ENCODE data around the gene FBXO24.

FBXO24 gene

DNA sequence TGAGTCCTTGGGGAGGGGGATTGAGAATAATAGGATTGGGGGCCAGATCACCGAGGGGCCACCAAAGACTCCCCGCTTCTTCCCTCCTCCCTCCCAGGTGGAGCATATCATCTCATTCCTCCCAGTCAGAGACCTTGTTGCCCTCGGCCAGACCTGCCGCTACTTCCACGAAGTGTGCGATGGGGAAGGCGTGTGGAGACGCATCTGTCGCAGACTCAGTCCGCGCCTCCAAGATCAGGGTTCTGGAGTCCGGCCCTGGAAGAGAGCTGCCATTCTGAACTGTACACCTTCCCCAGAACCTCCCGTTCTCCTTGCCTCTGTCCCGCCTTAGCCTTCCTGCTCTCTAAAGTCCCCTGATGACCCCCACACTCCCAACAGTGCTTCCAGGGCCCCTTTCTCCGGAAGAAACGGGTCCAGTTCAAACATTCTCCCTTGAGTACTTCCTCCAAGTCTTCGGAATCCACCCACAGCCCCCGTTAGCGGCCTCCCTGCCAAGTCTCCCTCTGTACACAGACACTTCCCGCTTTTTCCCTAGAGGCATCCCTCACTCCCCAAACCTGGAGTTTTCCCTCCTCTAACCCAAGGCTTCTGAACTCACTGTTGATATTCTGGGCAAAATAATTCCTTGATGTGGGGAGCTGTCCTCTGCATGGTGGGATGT lies 4.1 kb downstream of the FBXO24 start:
- ATAC-seq (no peak), DNase-seq (no peak)

DNA sequence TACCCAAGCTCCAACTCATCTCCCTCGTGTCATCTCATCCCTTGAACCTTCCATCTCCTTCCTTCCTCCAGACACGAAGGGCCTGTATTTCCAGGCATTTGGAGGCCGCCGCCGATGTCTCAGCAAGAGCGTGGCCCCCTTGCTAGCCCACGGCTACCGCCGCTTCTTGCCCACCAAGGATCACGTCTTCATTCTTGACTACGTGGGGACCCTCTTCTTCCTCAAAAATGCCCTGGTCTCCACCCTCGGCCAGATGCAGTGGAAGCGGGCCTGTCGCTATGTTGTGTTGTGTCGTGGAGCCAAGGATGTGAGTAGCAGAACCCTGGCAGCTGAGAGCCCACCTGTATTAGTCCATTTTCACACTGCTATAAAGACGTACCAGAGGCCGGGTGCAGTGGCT lies 5.5 kb downstream of the FBXO24 start:
- ATAC-seq (no peak), DNase-seq (no peak)

DNA sequence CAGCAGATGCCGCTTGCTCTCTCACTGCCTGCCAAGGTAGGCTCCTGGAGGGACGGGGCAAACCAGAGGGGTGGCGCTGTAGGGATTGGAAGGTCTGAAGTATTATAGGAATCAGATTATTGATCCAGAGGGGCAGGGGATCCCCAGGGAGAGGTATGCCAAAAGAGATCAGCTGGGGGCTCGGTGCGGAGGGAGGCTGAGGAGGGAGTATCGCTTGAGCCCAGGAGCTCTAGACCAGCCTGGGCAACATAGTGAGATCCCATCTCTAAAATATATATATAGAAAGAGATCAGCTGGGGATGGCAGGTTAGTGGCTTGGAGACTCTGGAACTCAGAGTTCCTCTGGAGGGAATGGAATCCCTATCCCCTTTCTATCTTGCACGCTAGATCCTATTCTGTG lies 9.1 kb downstream of the FBXO24 start:
- DNase-seq (no peak), ATAC-seq (no peak)

DNA sequence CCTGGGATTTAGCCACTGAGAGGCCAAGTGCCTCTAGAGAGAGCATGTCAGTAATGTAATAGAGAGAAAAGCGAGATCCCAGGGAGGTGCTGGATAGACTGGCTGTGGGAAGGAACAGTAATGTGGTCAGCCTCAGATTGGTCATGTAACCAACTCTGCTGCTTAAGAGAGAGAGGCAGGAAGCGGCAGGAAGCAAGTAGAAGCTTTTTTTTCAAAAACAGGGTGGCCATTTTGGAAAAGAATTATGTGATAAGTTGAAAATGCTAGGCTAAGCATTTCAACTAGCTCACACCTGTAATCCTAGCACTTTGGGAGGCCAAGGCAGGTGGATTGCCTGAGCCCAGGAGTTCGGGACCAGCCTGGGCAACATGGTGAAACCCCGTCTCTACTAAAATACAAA lies 12.3 kb downstream of the FBXO24 start:
- ATAC-seq, result no peak
- DNase-seq, result no peak

DNA sequence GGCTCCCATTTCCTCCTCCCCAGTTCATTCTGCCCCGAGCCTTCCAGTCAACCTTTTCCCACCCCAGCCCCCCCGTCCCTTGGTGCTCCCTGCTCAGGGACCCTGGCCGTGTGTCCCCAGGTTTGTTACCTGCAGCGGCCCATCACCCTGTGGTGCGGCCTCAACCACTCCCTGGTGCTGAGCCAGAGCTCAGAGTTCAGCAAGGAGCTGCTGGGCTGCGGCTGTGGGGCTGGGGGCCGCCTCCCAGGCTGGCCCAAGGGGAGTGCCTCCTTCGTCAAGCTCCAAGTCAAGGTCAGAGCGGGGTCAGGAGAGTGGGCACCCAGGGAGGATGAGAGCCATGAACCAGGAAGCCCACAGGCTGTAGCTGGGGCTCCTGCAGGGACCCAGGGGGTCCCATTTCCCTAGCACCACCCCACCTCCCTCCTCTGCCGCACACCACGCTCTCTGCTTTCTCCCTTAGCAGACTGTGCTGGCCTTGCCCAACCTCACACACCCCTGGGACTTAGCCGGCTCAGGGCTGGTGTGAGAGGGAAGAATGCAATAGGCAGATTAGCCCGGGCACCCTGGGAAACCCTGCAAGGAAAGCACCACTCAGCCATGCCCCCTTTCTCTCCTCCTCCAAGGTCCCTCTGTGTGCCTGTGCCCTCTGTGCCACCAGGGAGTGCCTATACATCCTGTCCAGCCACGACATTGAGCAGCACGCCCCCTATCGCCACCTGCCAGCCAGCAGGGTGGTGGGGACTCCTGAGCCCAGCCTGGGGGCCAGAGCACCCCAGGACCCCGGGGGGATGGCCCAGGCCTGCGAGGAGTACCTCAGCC lies 14.0 kb downstream of the FBXO24 start:
- DNase-seq (no peak), ATAC-seq (no peak)

DNA sequence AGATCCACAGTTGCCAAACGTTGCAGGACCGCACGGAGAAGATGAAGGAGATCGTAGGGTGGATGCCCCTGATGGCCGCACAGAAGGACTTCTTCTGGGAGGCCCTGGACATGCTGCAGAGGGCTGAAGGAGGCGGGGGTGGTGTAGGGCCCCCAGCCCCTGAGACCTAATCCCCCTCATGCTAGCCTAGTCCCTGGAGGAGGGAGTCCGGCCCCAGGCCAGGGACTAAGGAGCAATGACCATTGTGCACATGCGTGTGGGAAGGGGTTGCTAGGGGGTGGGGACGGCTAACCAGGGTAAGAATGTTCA lies 14.6 kb downstream of the FBXO24 start:
- DNase-seq (no peak), ATAC-seq (no peak)

DNA sequence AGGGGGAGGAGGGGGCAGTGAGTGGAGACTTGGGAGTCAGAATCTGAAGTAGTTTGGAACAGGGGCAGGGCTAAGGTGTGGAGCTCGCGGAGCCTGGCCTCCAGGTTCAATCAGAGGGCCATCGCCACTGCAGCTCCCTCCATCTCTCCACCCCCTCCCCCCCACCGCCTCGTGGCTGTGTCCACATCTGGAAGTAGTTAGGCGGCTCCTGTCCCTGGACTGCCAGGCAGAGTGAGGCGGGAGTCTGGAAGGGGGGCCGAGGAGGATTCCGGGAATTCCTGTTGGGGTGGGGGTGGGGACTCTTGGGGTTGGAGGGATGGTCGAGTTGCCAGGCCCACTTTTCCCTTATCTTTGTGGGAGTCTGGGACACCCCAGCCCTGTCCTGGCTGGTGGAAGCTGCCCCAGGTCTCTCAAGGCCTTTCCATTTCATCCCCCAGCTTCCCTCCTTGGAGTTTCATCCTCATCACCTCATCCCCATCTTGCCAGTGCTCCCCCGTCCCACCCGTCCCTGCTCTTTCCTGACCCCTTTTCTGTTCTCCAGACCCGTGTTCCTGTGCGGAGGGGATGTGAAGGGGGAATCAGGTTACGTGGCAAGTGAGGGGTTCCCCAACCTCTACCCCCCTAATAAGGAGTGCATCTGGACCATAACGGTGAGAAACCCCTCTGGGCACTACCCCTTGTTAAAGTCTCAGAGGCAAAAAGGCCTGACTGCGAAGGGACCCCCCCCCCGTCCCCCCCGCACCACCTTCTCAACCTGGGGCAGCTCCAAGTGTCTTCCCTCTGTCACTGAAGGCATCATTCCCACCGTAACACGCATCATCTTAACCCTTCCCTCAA lies 17.0 kb downstream of the FBXO24 start:
- no peak for DNase-seq
- ATAC-seq, result no peak

DNA sequence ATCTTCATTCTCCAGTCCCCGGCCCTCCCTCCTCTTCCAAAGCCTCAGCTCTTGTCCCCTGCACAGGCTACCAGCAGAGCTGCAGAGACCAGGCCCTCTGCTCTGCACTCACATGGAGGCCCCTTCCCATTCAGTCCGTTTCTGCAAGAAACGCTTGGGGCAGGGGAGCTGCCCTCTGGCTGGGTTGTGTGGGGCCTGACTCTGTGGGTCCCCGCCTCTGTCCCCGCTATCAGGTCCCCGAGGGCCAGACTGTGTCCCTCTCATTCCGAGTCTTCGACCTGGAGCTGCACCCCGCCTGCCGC lies 17.5 kb downstream of the FBXO24 start:
- ATAC-seq (peak; percentile 1), DNase-seq (no peak)

DNA sequence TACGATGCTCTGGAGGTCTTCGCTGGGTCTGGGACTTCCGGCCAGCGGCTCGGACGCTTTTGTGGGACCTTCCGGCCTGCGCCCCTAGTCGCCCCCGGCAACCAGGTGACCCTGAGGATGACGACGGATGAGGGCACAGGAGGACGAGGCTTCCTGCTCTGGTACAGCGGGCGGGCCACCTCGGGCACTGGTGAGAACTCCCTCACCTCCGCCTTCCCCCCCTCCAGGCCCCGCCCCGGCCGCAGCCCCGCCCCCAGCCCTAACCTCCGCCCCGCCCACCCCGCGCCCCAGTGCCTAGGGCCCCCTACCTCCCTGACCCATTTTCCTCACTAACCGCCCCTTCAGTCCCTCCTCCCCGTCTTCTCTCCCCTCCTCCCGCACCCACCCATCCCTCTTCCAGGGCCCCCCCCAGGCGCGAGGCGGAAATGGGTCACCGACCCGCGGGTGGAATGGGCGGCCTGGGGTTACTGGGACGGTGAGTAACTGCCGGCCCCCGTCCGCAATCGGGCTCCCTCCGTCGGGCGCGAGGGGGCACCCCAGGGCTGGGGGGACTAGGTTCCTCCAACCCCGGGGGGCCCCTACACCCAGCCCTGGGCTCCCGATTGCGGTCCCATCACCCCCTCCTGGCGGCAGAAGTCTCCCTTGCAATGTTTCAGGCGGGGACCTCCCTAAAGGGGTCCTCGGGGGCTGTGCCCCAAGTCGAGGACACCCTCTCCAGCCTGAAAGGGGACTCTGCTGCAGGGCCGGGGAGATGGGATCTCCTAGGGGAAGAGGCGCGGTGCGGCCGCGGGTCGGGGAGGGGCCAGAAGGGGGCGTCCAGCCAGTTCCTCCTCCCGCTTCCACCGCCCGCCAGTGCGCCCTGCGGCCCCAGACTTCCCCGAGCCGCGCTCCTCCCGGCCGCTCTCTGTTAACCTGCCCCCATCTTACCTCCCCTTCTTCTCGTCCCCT lies 18.2 kb downstream of the FBXO24 start:
- DNase-seq (peak; percentile 89), ATAC-seq (peak; percentile 81)

DNA sequence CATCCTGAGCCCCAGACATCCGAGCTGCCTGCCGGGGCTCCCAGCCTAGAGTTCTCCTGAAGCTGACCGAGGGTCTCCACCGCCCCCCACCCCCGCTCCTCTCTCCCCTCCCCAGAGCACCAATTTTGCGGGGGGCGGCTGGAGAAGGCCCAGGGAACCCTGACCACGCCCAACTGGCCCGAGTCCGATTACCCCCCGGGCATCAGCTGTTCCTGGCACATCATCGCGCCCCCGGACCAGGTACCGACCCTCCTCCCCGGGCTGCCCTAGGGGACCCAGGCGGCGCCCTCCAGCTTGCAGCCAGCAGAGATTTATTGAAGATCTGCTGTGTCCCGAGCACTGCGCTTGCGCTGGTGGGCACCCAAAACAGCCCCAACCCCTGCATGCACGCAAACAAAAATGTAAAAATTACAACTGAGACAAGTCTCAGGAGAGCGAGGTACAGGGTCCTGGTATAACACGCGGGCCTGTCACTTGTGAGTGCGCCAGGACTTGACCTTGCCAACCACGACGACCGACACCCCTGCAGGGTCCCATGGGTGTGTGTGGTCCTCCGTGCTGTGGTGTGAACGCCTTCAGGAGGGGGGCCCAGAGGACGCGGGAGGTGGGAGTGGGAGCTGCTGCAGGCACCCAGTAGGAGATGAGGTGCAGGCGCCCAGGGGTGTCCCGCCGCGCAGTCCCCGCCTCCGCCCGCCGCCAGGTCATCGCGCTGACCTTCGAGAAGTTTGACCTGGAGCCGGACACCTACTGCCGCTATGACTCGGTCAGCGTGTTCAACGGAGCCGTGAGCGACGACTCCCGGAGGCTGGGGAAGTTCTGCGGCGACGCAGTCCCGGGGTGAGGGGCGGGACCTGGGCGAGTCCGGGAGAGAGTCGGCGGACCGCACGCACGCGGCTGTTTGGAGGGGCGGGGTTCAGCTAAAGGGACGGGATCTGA lies 19.1 kb downstream of the FBXO24 start:
- DNase-seq (peak; percentile 61), ATAC-seq (no peak)

DNA sequence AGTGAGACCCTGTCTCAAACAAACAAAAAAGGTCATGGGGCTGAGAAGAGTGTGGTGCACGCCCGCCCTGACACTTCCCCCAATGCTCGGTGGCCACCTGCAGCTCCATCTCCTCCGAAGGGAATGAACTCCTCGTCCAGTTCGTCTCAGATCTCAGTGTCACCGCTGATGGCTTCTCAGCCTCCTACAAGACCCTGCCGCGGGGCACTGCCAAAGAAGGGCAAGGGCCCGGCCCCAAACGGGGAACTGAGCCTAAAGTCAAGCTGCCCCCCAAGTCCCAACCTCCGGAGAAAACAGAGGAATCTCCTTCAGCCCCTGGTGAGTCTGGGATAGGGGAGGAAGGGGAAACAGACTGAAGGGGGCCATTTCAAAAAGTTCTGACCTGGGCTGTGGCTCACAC lies 20.2 kb downstream of the FBXO24 start:
- DNase-seq (no peak), ATAC-seq (no peak)

DNA sequence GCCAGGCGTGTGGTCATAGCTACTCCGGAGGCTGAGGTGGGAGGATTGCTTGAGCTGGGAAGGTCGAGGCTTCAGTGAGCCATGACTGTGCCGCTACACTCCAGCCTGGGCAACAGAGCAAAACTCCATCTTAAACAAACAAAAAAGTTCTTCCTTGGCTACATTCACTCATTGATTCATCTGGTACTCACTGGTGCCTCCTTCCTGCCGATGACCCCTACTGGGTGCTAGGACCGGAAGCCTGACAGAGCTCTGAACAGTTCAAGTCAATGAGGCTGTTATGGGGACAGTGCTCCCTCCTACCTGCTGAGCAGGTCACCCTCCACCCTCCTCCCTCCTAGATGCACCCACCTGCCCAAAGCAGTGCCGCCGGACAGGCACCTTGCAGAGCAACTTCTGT lies 21.0 kb downstream of the FBXO24 start:
- DNase-seq, result no peak
- ATAC-seq, result no peak

DNA sequence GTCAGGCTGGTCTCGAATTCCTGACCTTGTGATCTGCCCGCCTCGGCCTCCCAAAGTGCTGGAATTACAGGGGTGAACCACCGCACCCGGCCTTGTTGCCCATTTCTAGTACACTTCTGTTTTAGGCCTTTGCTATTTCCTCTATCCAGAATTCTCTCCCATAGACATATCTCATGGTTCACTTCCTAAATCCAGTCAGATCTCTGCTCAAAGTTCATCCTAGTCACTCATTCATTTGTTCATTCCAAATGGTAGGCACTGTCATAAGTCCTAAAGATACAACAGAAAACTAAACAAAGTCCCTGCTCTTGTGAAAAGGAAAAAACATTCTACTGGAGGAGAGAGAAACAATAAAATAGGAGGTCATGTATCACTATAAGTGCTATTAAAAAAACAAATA lies 23.8 kb downstream of the FBXO24 start:
- no peak for DNase-seq
- no peak for ATAC-seq

DNA sequence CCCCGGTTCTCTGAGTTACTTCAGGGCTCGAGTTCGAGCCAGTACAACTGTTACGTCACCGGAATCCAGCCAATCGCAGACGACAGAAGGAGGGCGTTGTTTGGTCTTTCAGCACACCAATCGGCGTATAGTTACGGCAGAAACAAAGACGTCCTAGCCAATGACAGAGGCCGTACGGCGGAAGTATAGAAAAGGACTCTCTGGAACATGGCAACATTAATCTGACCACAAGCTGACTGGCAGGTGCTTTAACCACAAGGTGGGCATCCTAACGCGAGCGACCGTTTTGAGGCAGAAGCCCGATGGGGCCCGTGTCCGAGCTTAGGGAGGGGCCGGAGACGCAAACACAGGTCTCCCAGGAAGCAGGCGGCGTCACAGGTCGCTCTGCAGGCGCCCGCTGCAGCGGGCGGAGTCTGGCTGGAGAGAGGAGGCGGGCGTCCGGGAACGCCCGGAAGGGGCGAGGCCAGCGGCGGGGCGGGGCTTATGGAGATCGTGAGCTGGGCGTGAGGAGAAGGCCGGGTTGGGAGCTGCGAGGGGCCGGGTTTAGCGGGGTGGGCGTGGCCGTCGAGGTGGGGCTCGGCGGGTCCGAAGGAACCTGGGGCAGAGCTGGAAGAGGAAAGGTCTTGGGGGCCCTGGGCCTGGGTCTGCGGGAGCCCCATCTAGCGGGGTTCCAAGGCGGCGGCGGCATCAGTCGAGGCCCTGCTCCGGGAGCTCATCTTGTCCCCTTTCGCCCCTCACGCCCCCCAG lies 26.0 kb downstream of the FBXO24 start, which contains the start of gene MOSPD3:
MOSPD3 (plus strand) TSS at position 558 of the 747 bp plus-strand sequence. CDS start 252 bp downstream, outside the sequence.
- ATAC-seq, result peak; percentile 95
- peak; percentile 100 for DNase-seq

DNA sequence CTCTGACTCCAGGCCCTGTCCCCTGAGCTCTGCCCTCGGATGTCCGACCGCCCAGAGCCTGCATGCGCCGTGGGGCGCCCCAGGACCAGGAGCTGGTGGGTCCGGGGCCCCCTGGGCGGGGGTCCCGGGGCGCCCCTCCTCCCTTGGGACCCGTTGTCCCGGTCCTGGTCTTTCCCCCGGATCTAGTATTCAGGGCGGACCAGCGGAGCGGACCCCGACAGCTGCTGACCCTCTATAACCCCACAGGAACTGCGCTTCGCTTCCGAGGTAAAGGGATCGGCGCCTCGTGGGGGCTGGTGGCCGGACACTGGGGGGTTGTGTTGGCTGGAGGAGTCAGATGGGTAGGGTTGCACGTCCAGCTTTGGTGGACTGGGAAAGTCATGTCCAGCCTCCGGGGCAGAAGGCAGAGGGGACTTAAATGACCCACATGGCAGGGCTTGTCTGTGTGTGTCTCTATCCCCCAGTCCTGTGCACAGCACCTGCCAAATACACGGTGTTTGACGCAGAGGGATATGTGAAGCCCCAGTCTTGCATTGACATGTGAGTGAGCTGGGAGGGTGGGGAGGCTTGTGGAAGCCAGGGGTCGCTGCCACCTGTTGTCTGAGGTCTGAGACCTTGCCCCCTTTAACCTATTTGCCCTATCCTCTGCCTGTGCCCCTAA lies 26.7 kb downstream of the FBXO24 start:
- ATAC-seq, result no peak
- DNase-seq, result no peak

DNA sequence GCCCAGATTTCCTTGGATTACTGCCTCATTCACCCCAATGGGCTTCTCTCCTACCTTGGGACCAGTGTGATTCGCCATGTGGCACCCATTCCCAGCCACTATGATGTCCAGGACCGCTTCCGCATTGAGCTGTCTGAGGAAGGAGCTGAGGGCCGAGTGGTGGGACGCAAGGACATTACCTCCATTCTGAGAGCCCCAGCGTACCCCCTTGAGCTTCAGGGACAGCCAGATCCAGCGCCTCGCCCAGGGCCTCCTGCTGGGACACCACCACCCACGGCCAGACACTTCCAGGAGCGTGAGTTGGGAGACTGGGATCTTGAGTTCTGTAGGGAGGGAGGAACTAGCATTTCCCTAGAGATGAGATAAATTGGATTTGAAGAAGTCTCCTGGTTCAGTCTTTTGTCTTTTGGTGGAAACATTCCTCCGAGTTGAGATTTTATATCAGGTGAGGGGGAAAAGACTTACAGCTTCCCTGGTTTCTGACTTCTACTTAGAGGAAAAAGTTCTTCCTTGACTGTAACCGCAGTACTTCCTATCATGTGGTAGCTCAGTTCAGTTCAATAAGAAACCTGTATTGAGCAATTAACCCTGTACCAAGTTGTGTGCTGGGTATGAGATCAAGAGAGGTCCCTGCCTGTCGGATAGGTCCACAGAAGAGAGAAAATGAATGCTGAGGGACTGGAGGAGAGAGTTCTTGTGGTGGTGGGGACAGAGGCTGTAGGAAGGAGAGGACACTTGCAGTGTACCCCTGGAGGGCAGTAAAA lies 27.5 kb downstream of the FBXO24 start:
- no peak for DNase-seq

DNA sequence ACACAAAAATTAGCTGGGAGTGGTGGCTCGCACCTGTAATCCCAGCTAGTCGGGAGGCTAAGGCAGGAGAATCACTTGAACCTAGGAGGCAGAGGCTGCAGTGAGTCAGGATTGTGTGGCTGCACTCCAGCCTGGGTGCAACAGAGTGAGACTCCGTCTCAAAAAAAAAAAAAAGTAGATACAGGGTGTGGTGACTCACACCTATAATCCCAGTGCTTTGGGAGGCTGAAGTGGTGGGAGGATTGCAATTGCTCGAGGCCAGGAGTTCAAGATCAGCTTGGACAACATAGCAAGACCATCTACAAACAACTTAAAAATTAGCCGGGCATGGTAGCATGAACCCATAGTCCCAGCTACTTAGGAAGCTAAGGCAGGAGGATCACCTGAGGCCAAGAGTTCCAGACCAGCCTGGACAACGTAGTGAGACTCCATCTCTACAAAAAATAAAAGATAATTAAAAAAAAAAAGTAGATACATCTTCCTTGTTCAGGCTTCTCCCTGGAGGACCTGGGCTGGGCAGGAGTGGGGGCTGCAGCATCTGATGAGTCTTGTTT lies 28.3 kb downstream of the FBXO24 start:
- ATAC-seq (no peak), DNase-seq (no peak)

More for the DNA sequence above, 27.5 kb downstream of the FBXO24 start:
- no peak for ATAC-seq

DNA sequence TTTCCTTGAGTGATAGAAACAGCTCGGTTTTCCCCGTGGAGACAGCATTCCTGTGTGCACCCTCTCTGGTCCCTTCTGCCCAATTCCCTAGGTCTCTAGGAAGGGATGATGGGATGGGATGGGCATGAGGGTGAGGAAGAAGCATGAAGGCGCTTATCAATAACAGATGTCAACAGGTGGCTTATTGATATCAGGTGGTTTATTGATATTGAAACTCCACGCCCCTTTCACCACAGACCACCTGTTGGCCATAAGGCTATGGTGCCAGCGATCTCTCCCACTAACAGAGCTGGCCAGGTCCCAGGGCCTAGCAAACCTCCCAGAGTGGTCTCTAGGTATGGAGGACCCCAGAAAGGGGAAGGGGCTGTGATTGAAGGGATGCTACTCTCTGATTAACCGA lies 34.1 kb downstream of the FBXO24 start:
- ATAC-seq (no peak), DNase-seq (no peak)

DNA sequence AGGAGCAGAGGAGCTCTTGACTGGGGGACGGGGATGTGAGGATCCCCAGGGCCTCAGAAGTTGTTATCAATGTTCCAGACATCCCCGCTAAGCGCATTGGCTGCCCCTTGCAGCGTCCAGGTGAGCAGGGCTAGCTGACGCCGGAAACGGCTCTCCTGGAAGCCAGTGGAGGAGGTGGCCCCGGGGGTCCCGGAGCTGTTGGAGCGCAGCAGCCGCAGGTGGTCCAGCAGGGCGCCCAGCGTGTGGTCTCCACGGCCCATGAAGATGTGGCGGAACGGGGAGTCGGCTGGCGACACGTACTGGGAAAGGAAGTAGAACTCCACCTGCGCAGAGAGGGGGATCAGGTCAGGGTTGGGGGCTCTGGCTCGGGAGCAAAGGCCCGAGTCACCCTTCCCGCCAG lies 34.7 kb downstream of the FBXO24 start:
- ATAC-seq (no peak), DNase-seq (no peak)
